Fibroblast of lung (primary cell): ENCODE data around the gene RYR1. TPM values are rescaled to one million over a fixed set of nuclear protein-coding genes. Genes with fewer than 3 reads are reported as not detected.
"Not testable (repeated sequence)": the region's sequence is repeated elsewhere in the genome, so short reads cannot be mapped to it uniquely, and the experiment has no call there.

Source experiments
- DNase-seq, 2 donors: peaks; one replicate each; pipeline versions ENCODE4 v3.0.0 to v3.0.0-alpha.2; 2010; ENCODE audit warnings: low read depth in 2 of 2
- H2AFZ ChIP-seq: 2 replicates; pipeline ENCODE4 v1.5.1; 2012; ENCODE audit warnings: low read length, control low read depth, inconsistent platforms
- H3K27ac ChIP-seq: 2 replicates; pipeline ENCODE4 v1.5.1; 2011; ENCODE audit warnings: low read length, control low read depth; ENCODE audit not compliant: insufficient read depth
- H3K27me3 ChIP-seq: 2 replicates; pipeline ENCODE4 v1.5.1; 2011; ENCODE audit warnings: mild to moderate bottlenecking, low read length; ENCODE audit not compliant: control insufficient read depth, insufficient read depth
- H3K36me3 ChIP-seq: 2 replicates; pipeline ENCODE4 v1.5.1; 2011; ENCODE audit warnings: low read length; ENCODE audit not compliant: control insufficient read depth, insufficient read depth
- H3K4me1 ChIP-seq: 2 replicates; pipeline ENCODE4 v1.5.1; 2011; ENCODE audit warnings: low read length; ENCODE audit not compliant: control insufficient read depth, insufficient read depth; ENCODE audit errors: extremely low read depth
- H3K4me2 ChIP-seq: 2 replicates; pipeline ENCODE4 v1.5.1; 2011; ENCODE audit warnings: low read length, control low read depth; ENCODE audit not compliant: insufficient read depth; ENCODE audit errors: extremely low read depth
- H3K4me3 ChIP-seq, 4 experiments: fragments of 200-600 bp in 1 of 4; sonication (generic) in 1 of 4; replicated peaks in 1 of 4; 2 replicates each; pipeline ENCODE4 v1.5.1; 2011 to 2016; ENCODE audit warnings: low read length in 4 of 4, low read depth in 3 of 4, mild to moderate bottlenecking in 3 of 4, control low read depth in 2 of 4, inconsistent platforms in 1 of 4, mixed read lengths in 1 of 4; ENCODE audit not compliant: insufficient read depth in 1 of 4; ENCODE audit errors: control extremely low read depth in 1 of 4
- H3K79me2 ChIP-seq: 2 replicates; pipeline ENCODE4 v1.5.1; 2012; ENCODE audit warnings: mild to moderate bottlenecking, low read length, inconsistent platforms; ENCODE audit not compliant: control insufficient read depth, insufficient read depth
- H3K9ac ChIP-seq: 2 replicates; pipeline ENCODE4 v1.5.1; 2011; ENCODE audit warnings: mild to moderate bottlenecking, low read length, control low read depth; ENCODE audit not compliant: insufficient read depth
- H3K9me3 ChIP-seq: 2 replicates; pipeline ENCODE4 v1.5.1; 2012; ENCODE audit warnings: low read depth, low read length; ENCODE audit not compliant: control insufficient read depth, insufficient read depth
- H4K20me1 ChIP-seq: 2 replicates; pipeline ENCODE4 v1.5.1; 2011; ENCODE audit warnings: low read length; ENCODE audit not compliant: control insufficient read depth, insufficient read depth; ENCODE audit errors: extremely low read depth
- EZH2 ChIP-seq: IDR thresholded peaks from 2 replicates; pipeline ENCODE4 v1.5.1; 2012; ENCODE audit warnings: low read length, control low read depth, mild to moderate bottlenecking; ENCODE audit errors: missing control alignments
- polyA plus RNA-seq, 2 donors: library from polyadenylated mRNA; depleted of rRNA in 1 of 2; stranded (reverse) in 1 of 2; unstranded in 1 of 2; fragments of >200 nt; gene quantifications; 2 replicates each; pipeline ENCODE4 v1.2.1, GENCODE V29; 2011 to 2012; ENCODE audit warnings: missing spikeins in 1 of 2
- total RNA-seq: library from RNA; depleted of rRNA; stranded (reverse); fragments of >200 nt; gene quantifications from 2 replicates; pipeline ENCODE4 v1.2.1, GENCODE V29; 2014
- TF ChIP-seq, protein P1 (sequence below), 2 donors: IDR thresholded peaks in 1 of 2; conservative IDR thresholded peaks in 1 of 2; 1 replicate in 1 of 2; 2 replicates in 1 of 2; pipeline ENCODE4 v1.5.1; 2011 to 2012; ENCODE audit warnings: low read length in 2 of 2, control low read depth in 1 of 2, inconsistent platforms in 1 of 2, low read depth in 1 of 2, mild to moderate bottlenecking in 1 of 2

The RYR1 gene
- total and polyA plus RNA-seq, 2 donors (not counting 1 experiment from before 2014, with no cell fraction given) = under 0.01 TPM

DNA sequence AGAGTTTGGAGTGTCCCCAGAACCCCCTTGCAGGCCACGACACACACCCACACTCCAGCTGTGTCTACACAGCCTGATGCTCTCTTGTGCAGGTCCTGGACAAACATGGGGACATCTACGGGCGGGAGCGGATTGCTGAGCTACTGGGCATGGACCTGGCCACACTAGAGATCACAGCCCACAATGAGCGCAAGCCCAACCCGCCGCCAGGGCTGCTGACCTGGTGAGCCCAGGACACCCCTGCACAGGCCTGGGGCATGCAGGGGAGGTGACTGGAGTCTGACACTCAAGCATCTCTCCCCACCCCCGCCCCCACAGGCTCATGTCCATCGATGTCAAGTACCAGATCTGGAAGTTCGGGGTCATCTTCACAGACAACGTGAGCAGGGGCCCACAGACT, 144.3 kb downstream of the RYR1 start:
- Histone ChIP-seq H3K27me3 (no peaks in the 10 kb centered on the region), H3K79me2 (no peaks in the 10 kb centered on the region), H3K36me3 (no peaks in the 10 kb centered on the region), H3K9ac (no peak overlapping the region), H3K4me3 (no peak overlapping the region), H3K4me2 (no peak overlapping the region), H4K20me1 (no peaks in the 10 kb centered on the region), H3K27ac (no peak overlapping the region), H3K4me1 (no peaks in the 10 kb centered on the region), H3K9me3 (no peaks in the 10 kb centered on the region), H2AFZ (no peak overlapping the region)
- DNase-seq = no peak
- TF ChIP-seq, protein P1, sequence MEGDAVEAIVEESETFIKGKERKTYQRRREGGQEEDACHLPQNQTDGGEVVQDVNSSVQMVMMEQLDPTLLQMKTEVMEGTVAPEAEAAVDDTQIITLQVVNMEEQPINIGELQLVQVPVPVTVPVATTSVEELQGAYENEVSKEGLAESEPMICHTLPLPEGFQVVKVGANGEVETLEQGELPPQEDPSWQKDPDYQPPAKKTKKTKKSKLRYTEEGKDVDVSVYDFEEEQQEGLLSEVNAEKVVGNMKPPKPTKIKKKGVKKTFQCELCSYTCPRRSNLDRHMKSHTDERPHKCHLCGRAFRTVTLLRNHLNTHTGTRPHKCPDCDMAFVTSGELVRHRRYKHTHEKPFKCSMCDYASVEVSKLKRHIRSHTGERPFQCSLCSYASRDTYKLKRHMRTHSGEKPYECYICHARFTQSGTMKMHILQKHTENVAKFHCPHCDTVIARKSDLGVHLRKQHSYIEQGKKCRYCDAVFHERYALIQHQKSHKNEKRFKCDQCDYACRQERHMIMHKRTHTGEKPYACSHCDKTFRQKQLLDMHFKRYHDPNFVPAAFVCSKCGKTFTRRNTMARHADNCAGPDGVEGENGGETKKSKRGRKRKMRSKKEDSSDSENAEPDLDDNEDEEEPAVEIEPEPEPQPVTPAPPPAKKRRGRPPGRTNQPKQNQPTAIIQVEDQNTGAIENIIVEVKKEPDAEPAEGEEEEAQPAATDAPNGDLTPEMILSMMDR (conservative IDR thresholded peaks at IDR 0.05 in 1 of 2, IDR thresholded peaks at IDR 0.05 in 1 of 2; ENCODE audit: low read depth in 1 of 2, low read length in 2 of 2) = no peak
- no peak for TF ChIP-seq EZH2

DNA sequence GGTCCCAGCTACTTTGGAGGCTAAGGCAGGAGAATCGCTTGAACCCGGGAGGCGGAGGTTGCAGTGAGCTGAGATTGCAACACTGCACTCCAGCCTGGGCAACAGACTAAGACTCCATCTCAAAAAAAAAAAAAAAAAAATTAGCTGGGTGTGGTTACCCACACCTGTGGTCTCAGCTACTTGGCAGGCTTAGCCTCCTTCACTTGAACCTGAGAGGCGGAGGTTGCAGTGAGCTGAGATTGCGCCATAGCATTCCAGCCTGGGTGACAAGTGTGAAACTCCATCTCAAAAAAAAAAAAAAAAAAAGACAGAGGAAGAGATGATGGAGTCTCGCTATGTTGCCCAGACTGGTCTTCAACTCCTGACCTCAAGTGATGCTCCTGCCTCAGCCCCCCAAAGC, 145.8 kb downstream of the RYR1 start:
- not testable (repeated sequence) for H3K4me2 ChIP-seq, H4K20me1 ChIP-seq, H3K27ac ChIP-seq, DNase-seq, H3K4me3 ChIP-seq, H3K79me2 ChIP-seq, H3K4me1 ChIP-seq, H3K36me3 ChIP-seq, H3K9me3 ChIP-seq, H2AFZ ChIP-seq, H3K27me3 ChIP-seq, H3K9ac ChIP-seq

GRCh38 chr19:38580080-38580479, 146.6 kb downstream of the RYR1 start:
- H3K36me3 ChIP-seq = no peaks in the 10 kb centered on the region
- no peak overlapping the region for H3K4me2 ChIP-seq
- no peaks in the 10 kb centered on the region for H3K27me3 ChIP-seq
- H3K79me2 ChIP-seq = no peaks in the 10 kb centered on the region
- no peak for DNase-seq
- H4K20me1 ChIP-seq = no peaks in the 10 kb centered on the region
- no peak for TF ChIP-seq EZH2
- TF ChIP-seq, protein P1 (conservative IDR thresholded peaks at IDR 0.05 in 1 of 2, IDR thresholded peaks at IDR 0.05 in 1 of 2; ENCODE audit: low read depth in 1 of 2, low read length in 2 of 2) = no peak
- no peaks in the 10 kb centered on the region for H3K9me3 ChIP-seq
- H3K9ac ChIP-seq = no peak overlapping the region
- no peak overlapping the region for H2AFZ ChIP-seq
- H3K4me1 ChIP-seq = no peaks in the 10 kb centered on the region
- H3K27ac ChIP-seq = no peak overlapping the region
- H3K4me3 ChIP-seq = no peak overlapping the region
